HG02884 (cell line): ENCODE measurements around the gene PRR11.
"Not testable (repeated sequence)": the region's sequence is repeated elsewhere in the genome, so short reads cannot be mapped to it uniquely, and the experiment has no call there.

Source experiments
- ATAC-seq: cut with Tn5 transposase; IDR thresholded peaks from one replicate; pipeline ENCODE4 v1.9.1; 2021; ENCODE audit warnings: mild to moderate bottlenecking, moderate library complexity; ENCODE audit not compliant: unreplicated experiment

PRR11 gene

GRCh38 chr17:59155439-59156177, at the start of gene PRR11:
Gene PRR11 (plus strand): TSS chr17:59155746. CDS start chr17:59169753, 14,007 bp downstream.
- peak; percentile 79 for ATAC-seq

- ATAC-seq: peak; percentile 13
These were observed 49.6 kb upstream of the PRR11 start for GRCh38 chr17:59105852-59106462.

- peak; percentile 88 for ATAC-seq
These were observed 48.9 kb upstream of the PRR11 start, which contains the start of gene TRIM37 for GRCh38 chr17:59106463-59107305. Gene TRIM37 (minus strand): TSS chr17:59106880. CDS start chr17:59106461, 419 bp downstream.

GRCh38 chr17:59107306-59107670, 48.3 kb upstream of the PRR11 start:
- no peak for ATAC-seq

GRCh38 chr17:59108400-59109102, 47.0 kb upstream of the PRR11 start:
- no peak for ATAC-seq

- ATAC-seq: no peak
These were observed 44.6 kb upstream of the PRR11 start for GRCh38 chr17:59110973-59111372.

- ATAC-seq: no peak
These were observed 44.0 kb upstream of the PRR11 start for GRCh38 chr17:59111539-59111938.

GRCh38 chr17:59115474-59115873, 40.1 kb upstream of the PRR11 start:
- no peak for ATAC-seq

- ATAC-seq: no peak
These were observed 33.6 kb upstream of the PRR11 start for GRCh38 chr17:59121901-59122480.

GRCh38 chr17:59124665-59125064, 30.9 kb upstream of the PRR11 start:
- no peak for ATAC-seq

GRCh38 chr17:59126809-59127417, 28.6 kb upstream of the PRR11 start:
- ATAC-seq: no peak

GRCh38 chr17:59129814-59130213, 25.7 kb upstream of the PRR11 start:
- ATAC-seq: no peak

- no peak for ATAC-seq
These were observed 24.4 kb upstream of the PRR11 start for GRCh38 chr17:59131131-59131530.

- ATAC-seq: not testable (repeated sequence)
These were observed 17.2 kb upstream of the PRR11 start for GRCh38 chr17:59138339-59138738.

- ATAC-seq: no peak
These were observed 15.6 kb upstream of the PRR11 start for GRCh38 chr17:59139939-59140338.

- no peak for ATAC-seq
These were observed 13.7 kb upstream of the PRR11 start for GRCh38 chr17:59141860-59142259.

GRCh38 chr17:59145571-59146096, 9.9 kb upstream of the PRR11 start:
- ATAC-seq: no peak

- ATAC-seq: no peak
These were observed 6.5 kb upstream of the PRR11 start for GRCh38 chr17:59149051-59149450.

- ATAC-seq: no peak
These were observed 5.6 kb upstream of the PRR11 start for GRCh38 chr17:59149841-59150511.
